GM19043 (cell line): Measurements from ENCODE around the gene HAUS8.
"Not testable (repeated sequence)": the region's sequence is repeated elsewhere in the genome, so short reads cannot be mapped to it uniquely, and the experiment has no call there.

Experiments used
- ATAC-seq: cut with Tn5 transposase; IDR thresholded peaks from one replicate; pipeline ENCODE4 v1.9.1; 2021; ENCODE audit warnings: low read depth; ENCODE audit not compliant: unreplicated experiment

HAUS8 gene

DNA sequence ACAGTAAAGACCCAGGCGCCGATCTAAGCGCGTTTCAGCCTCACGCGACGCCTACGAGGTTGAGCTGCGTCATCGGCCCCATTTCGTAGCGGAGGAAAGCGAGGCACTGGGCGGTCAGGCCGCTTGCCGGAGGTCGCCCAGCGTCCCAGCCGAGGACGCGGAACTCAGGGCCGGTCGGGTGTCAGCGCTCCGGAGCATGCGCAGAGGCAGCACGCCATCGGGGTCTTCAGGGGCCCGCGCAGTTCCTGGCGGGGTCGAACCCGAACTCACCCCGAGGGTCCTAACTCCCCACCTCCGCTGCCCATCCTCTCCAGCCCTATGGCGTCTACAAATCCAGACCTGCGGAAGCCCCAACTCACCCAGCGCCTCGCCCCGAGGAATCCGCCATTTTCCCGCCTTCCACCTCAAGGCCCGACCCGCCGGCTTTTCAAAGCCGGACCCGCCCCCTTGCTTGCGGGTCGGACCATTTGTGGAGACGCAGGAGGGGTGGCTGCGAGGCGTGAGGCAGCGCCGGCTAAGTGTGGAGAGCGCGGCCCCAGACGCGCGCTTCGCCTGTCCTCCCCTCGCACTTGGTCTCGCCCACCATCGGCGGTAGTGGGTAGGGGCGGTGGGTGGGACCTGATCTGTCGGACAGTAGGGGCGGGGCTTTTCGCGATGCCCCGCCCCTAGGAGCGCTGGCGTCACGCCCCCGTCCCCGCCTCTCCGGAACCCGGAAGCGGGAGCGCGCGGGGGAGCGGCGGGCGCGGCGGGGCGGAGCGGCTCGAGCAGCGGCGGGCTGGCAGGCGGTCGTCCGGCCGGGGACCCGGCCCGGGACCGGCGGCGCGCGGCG lies at the start of gene HAUS8, which contains the start of gene MYO9B:
TSS of gene HAUS8 (minus strand) at position 418 of the 829 bp plus-strand sequence. CDS start at position 388, 30 bp downstream.
TSS of gene MYO9B (plus strand) at position 743 of the 829 bp plus-strand sequence. CDS start 25,941 bp downstream, outside the sequence.
- ATAC-seq = peak; percentile 79

DNA sequence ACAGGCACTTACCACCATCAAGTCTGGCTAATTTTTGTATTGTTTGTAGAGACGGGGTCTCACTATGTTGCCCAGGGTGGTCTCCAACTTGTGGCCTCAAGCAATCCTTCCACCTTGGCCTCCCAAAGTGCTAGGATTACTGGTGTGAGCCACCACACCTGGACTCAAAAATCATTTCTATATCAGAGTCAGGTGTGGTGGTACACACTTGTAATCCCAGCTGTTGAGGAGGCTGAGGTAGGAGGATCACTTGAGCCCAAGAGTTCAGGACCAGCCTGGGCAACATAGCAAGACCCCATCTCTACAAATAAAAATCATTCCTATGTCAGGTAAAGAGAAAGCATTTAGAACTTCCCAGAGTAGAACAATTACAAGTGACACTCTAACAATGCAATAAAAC lies 48.8 kb upstream of the HAUS8 start:
- no peak for ATAC-seq

DNA sequence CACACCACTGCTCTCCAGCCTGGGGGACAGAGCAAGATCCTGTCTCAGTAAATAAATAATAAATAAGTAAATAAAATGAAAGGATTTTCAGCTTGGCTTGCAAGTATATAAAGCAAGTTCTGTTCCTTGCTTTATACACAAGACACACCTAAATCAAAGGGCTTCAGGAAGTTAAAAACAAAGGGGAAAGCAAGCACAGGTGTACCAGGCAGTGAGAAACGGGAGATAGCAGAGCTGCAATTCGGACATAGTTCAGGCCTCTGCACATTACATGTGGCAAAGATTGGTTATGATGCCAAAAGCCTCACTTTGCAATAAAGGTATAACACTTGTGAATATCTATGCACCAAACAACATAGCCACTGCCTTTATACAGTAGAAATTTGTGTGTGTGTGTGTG lies 47.8 kb upstream of the HAUS8 start:
- no peak for ATAC-seq

- ATAC-seq = no peak
Measured at GRCh38 chr19:17121736-17122293, 46.6 kb upstream of the HAUS8 start.

DNA sequence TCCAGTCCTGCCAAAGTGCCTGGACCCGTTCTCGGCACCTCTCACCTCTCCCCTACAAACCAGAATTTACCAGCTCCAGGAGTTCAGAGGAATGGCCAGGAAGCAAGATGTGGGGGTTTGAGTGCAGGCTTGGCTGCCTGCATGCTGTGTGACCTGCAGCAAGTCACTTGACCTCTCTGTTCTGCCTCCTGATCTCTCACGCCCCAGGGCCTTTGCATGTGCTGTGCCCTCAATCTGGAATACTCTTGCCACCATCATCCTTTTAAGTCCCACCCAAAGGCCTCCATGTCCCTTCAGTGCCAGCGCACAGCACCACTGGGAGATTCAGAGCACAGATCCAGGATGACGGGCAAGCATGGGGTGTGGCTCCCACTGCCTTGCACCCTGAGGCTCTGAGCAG lies 43.7 kb upstream of the HAUS8 start:
- ATAC-seq = no peak

GRCh38 chr19:17116996-17117702 lies 41.9 kb upstream of the HAUS8 start:
- ATAC-seq = no peak

DNA sequence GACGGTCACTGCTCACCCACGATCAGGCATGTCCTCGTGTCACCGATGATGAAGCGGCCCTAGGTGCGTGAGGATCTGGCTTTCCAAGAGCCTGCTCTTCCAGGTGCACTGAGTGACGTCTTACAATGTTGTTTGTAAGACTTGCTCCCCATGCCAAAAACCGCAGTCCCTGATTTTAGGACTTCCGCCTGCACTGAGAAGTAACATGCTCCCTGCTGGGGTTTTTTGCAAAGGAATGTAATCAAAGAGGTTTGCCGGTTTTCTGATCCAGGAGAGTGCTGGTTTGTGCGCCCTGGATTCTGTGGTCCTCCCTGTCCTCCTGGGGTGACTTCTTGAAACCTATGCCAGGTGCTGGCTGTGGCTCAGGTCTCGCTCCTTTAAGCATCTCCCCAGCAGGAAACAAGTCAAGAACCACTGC lies 39.2 kb upstream of the HAUS8 start:
- ATAC-seq = no peak

DNA sequence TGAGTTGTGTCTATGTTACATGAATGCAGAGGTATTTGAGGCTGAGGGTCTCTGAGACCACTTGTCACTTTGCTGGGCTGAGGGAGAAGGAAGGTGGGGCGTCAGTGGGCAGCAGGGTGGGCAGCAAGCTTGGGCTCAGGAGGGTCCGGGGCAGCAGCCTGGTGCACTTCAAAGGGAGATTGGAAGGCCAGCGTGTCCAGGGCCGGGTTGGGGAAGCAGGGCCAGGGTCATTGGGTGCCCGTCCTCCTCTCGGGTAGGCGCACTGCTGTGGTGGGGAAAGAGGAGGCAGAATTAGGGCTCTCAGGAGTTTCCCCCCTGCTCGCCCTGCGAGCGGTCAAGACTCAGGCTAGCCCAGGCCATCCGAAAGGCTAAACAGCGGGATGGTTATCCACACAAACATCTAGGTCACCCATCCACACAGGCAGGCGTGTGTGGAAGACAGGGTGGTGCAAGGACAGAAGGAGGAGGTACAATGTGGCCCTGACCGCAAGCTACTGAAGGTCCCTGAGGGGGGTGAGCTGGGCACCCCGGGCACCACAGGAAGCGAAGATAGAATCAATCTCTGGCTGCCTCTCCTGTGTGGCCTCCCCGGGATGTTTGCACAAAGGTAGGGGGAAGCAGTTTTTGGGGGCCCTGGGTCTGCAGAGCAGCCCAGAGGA lies 38.0 kb upstream of the HAUS8 start:
- no peak for ATAC-seq

DNA sequence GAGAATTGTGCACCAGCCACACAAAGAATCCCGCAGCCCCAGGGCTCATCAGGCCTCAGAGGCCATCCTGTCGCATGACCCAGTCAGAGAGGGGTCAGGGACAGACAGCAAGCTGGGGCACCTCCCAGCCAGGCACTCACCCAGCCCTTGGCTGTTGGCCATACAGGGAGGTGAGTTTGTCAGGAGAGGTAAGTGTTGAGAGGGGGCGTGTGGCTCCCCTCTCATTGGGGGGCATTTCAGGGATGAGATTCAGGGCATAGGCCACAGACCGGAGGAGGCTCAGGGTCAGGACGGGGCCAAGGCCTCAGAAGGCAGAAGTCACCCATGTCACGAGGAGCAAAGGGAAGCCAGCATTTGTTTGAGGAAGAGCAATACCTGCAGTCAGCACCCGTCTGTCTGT lies 37.4 kb upstream of the HAUS8 start:
- ATAC-seq = no peak

DNA sequence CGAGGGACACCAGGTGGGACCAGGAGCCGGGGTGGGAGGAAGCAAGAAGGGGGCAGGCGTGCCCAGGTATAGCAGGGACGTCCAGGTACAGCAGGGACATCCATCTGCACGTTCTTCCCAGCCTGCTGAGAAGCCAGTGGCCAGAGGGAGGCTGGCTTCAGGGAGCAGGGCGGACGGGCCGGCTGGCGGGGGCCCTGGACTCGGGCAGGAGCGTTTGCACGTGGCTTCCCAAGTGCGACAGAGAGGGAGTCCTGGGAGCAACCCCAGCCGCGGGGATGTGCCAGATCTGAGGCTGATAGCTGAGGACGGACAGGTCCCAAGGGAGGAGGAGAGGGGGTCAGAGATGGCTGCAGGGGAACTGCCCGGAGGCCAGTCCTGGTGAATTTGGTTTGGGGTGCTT lies 37.0 kb upstream of the HAUS8 start:
- no peak for ATAC-seq

GRCh38 chr19:17111766-17112165 lies 36.5 kb upstream of the HAUS8 start:
- ATAC-seq = no peak

- no peak for ATAC-seq
Measured at GRCh38 chr19:17110599-17110966, 35.3 kb upstream of the HAUS8 start.

DNA sequence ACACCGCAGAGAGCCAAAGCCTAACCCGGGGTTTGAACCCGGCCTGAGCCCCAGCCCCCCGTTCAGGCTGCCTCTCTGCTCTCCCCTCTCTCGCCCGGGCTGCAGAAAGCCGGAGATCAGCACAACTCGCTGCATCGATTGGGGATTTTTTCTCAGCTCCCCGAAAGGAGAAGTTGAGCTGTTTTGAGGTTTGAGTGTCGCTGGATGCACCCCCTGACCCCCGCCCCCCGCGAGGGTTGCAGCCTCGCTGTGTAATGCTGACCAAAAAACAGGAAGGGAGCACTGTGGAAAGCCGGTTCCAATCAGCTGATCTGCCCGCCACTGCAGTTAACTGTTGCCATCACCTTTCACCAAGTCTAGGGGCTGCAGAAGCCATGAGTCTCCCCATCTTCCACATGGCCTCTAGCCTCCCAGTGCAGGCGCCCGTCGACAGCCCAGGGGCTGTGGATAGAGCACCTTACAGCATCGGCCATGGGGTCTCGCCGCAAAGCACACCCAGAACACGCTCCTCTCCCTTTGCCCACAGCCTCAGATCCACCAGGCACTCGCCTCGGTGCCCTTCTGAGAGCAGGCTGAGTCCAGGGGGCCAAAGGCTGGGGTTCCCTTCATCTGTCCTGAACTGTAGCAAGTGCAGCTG lies 34.8 kb upstream of the HAUS8 start:
- no peak for ATAC-seq

DNA sequence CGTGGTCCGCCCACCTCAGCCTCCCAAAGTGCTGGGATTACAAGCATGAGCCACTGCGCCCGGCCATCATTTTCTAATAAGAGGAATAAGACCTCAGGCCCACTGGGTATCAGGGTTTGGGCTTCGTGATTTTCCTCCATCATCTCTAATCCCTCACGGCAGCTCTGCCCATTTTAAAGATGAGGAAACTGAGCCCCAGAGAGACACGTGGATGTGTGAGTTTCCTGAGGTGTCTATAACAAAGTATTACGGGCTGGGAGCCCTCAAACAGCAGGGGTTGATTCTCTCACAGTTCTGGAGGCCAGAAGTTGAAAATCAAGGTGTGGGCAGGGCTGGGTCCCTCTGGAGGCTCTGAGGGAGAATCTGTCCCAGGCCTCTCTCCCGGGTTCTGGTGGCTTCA lies 34.0 kb upstream of the HAUS8 start:
- no peak for ATAC-seq

DNA sequence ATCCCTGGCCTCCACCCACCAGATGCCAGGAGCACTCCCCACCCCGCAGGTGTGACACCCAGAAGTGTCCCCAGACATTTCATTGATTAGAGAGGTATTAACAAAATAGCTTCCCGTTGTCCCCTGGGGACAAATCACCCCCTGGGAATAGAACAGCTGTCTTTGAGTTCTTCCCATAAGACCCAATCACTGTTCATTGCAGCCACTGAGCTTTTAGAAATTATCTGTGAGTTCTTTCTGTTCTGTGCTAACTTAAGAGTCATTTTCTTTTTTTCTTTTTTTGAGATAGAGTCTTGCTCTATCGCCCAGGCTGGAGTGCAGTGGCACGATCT lies 33.2 kb upstream of the HAUS8 start:
- ATAC-seq = no peak

- ATAC-seq = no peak
Measured at GRCh38 chr19:17107546-17108452, 32.5 kb upstream of the HAUS8 start.

GRCh38 chr19:17106964-17107363 lies 31.7 kb upstream of the HAUS8 start:
- ATAC-seq = not testable (repeated sequence)

DNA sequence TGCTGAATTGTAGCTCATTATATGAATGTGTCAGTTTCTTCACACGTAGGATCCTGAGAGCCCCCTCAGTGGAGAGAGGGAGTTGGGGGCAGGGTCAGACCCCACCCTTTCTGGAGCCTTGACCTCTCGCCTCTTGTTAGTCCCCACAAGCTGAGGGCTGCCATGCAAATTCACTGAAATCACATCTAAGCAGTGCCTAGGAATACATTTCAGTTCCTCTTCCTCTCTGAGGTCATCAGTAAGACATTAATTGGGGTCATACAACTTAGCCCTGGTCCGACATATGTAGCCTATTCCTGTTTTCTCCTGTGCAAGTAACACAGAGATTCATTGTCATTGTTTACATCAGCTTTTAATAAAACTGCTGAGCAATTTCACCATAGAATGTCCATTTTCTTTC lies 30.3 kb upstream of the HAUS8 start:
- peak; percentile 45 for ATAC-seq

DNA sequence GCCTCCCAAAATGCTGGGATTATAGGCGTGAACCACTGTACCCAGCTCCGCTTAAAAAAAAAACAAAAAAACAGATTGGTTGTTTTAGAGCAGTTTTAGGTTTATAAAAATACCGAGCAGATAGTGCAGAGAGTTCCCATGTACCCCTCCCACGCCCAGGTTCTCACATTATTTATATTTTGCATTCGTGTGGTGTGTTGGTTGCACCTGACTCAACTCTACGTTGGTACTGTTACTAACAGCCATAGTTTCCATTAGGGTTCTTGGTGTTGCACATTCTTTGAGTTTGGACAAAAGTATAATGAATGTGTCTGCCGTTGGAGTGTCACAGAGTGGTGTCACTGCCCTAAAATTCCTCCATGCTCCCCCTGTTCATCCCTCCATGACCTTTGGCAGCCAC lies 29.4 kb upstream of the HAUS8 start:
- no peak for ATAC-seq

DNA sequence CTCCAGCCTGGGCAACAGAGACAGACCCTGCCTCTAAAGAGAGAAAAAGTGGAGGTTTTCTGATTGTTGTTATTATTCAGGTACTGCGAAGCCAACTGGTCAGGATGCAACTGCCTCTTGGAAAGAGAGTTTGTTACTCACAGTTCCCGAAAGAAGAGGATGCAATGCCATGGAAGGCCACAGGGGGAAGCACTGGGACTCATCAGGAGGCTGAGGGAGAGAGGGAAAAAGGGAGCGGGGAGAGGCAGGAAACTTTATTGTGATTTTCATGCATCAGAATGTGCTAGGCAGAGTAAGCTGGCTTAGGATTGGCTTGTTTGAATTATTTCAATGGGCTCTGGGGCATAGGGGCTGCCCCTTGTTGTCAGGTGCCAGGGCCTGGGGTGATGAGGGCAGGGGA lies 27.9 kb upstream of the HAUS8 start:
- no peak for ATAC-seq
